WTC11 (cell line): ENCODE measurements around the gene CD93. TPM values are rescaled to one million over a fixed set of nuclear protein-coding genes. Genes with fewer than 3 reads are reported as not detected.

Experiments
- ATAC-seq: fragments of 200-7000 bp; cut with Tn5 transposase; 2 replicates; pipeline ENCODE4 v1.10.0; 2021; ENCODE audit warnings: mild to moderate bottlenecking, moderate library complexity
- CTCF ChIA-PET: fragments of 300-600 bp; sonication (Branson Sonifier 250); formaldehyde crosslinking; loops from one replicate; lab custom pipeline; 2021; ENCODE audit warnings: antibody characterized with exemption; lab: Charles Lee
- POLR2A ChIA-PET: fragments of 350-600 bp; sonication (Branson Sonifier 250); formaldehyde crosslinking; loops from one replicate; lab custom pipeline; 2021; ENCODE audit warnings: antibody characterized with exemption; lab: Charles Lee
- DNase-seq: peaks from one replicate; pipeline ENCODE4 v3.0.0; 2021; ENCODE audit warnings: low spot score
- H3K27ac Mint-ChIP-seq: 2 replicates; pipeline ENCODE4 v1.8.0; 2021; ENCODE audit warnings: mixed read lengths
- H3K27me3 Mint-ChIP-seq: 2 replicates; pipeline ENCODE4 v1.8.0; 2021; ENCODE audit warnings: low read depth, mild to moderate bottlenecking, moderate library complexity, mixed read lengths
- H3K36me3 Mint-ChIP-seq: 2 replicates; pipeline ENCODE4 v1.8.0; 2021; ENCODE audit warnings: mixed read lengths
- H3K4me1 Mint-ChIP-seq: 2 replicates; pipeline ENCODE4 v1.8.0; 2022; ENCODE audit warnings: mixed read lengths
- H3K4me3 Mint-ChIP-seq: 2 replicates; pipeline ENCODE4 v1.8.0; 2021; ENCODE audit warnings: mild to moderate bottlenecking, moderate library complexity, mixed read lengths
- H3K9me3 Mint-ChIP-seq: 2 replicates; pipeline ENCODE4 v1.8.0; 2021; ENCODE audit warnings: mixed read lengths
- ATF6 ChIP-seq: sonication (generic); formaldehyde crosslinking; IDR thresholded peaks from 2 replicates; pipeline ENCODE4 v1.8.1; 2023; ENCODE audit warnings: mild to moderate bottlenecking, missing genetic modification reagents
- CTCF ChIP-seq: fragments of 200-600 bp; IDR thresholded peaks from 2 replicates; pipeline ENCODE4 v1.8.0; 2022; ENCODE audit warnings: antibody characterized with exemption
- EMX1 ChIP-seq: fragments of 250-450 bp; sonication (Bioruptor Pico); IDR thresholded peaks from 2 replicates; pipeline ENCODE4 v1.8.0; 2021; ENCODE audit warnings: mild to moderate bottlenecking
- FOXP1 ChIP-seq: sonication (generic); formaldehyde crosslinking; IDR thresholded peaks from 2 replicates; pipeline ENCODE4 v1.8.0; 2022; ENCODE audit warnings: missing genetic modification reagents, mild to moderate bottlenecking, moderate library complexity, borderline replicate concordance
- JUN ChIP-seq: sonication (generic); formaldehyde crosslinking; IDR thresholded peaks from 2 replicates; pipeline ENCODE4 v1.8.0; 2023; ENCODE audit warnings: mild to moderate bottlenecking, missing genetic modification reagents
- MLX ChIP-seq: sonication (generic); formaldehyde crosslinking; IDR thresholded peaks from 2 replicates; pipeline ENCODE4 v1.8.1; 2023; ENCODE audit warnings: mild to moderate bottlenecking, missing genetic modification reagents, moderate library complexity
- MXD4 ChIP-seq: fragments of 250-450 bp; sonication (Bioruptor Pico); IDR thresholded peaks from 2 replicates; pipeline ENCODE4 v1.8.0; 2021; ENCODE audit warnings: mild to moderate bottlenecking, moderate library complexity, borderline replicate concordance
- MYBL2 ChIP-seq: sonication (generic); formaldehyde crosslinking; IDR thresholded peaks from 2 replicates; pipeline ENCODE4 v1.8.1; 2023; ENCODE audit warnings: mild to moderate bottlenecking, moderate library complexity, missing genetic modification reagents
- NR3C1 ChIP-seq: sonication (generic); formaldehyde crosslinking; conservative IDR thresholded peaks from 2 replicates; pipeline ENCODE4 v1.8.1; 2023; ENCODE audit warnings: low read depth, mild to moderate bottlenecking, missing genetic modification reagents
- OVOL2 ChIP-seq: fragments of 250-450 bp; sonication (Bioruptor Pico); IDR thresholded peaks from 2 replicates; pipeline ENCODE4 v1.9.0; 2021; ENCODE audit warnings: mild to moderate bottlenecking, borderline replicate concordance
- PREB ChIP-seq: sonication (generic); formaldehyde crosslinking; IDR thresholded peaks from 2 replicates; pipeline ENCODE4 v1.8.1; 2022; ENCODE audit warnings: mild to moderate bottlenecking, missing genetic modification reagents, moderate library complexity, borderline replicate concordance
- SOX15 ChIP-seq: fragments of 250-450 bp; sonication (Bioruptor Pico); IDR thresholded peaks from 2 replicates; pipeline ENCODE4 v1.9.0; 2021; ENCODE audit warnings: mild to moderate bottlenecking
- ZBTB43 ChIP-seq: sonication (generic); formaldehyde crosslinking; IDR thresholded peaks from 2 replicates; pipeline ENCODE4 v1.8.1; 2023; ENCODE audit warnings: mild to moderate bottlenecking, missing genetic modification reagents
- ZNF138 ChIP-seq: sonication (generic); formaldehyde crosslinking; conservative IDR thresholded peaks from 2 replicates; pipeline ENCODE4 v1.8.1; 2022; ENCODE audit warnings: mild to moderate bottlenecking, moderate library complexity, missing genetic modification reagents
- ZNF532 ChIP-seq: fragments of 250-450 bp; sonication (Bioruptor Pico); IDR thresholded peaks from 2 replicates; pipeline ENCODE4 v1.9.0; 2021; ENCODE audit warnings: mild to moderate bottlenecking, borderline replicate concordance
- total RNA-seq: library from RNA; stranded (reverse); gene quantifications from 3 replicates; pipeline ENCODE4 v1.2.3, GENCODE V29; 2021

Gene CD93
- total RNA-seq, 1 experiment from 2014 or later: 0.09 TPM

GRCh38 chr20:23077277-23077676 is 8.8 kb downstream of the CD93 start (continued):
- no peak for TF ChIP-seq PREB (CRISPR knock-in tag)
- TF ChIP-seq FOXP1 (CRISPR knock-in tag): no peak
- no peak for TF ChIP-seq ZNF138
- no peak for TF ChIP-seq ZBTB43
- no peak for TF ChIP-seq JUN (CRISPR knock-in tag)
- TF ChIP-seq CTCF: no peak
- TF ChIP-seq MYBL2 (CRISPR knock-in tag): no peak
- TF ChIP-seq, all 79 proteins: peak for 0

GRCh38 chr20:23074052-23074451 is 12.1 kb downstream of the CD93 start:
- ATAC-seq: no peak
- no peak overlapping the region for H3K27ac Mint-ChIP-seq
- no peaks in the 10 kb centered on the region for H3K27me3 Mint-ChIP-seq
- peaks cover 20% of the 10 kb centered on the region for H3K4me1 Mint-ChIP-seq
- H3K36me3 Mint-ChIP-seq: no peaks in the 10 kb centered on the region
- DNase-seq: no peak
- ChIA-PET CTCF (no interaction called here), POLR2A (no interaction called here)
- H3K9me3 Mint-ChIP-seq: no peaks in the 10 kb centered on the region
- no peak overlapping the region for H3K4me3 Mint-ChIP-seq
- no peak for TF ChIP-seq JUN (CRISPR knock-in tag)
- TF ChIP-seq, all 79 proteins: peak for 0

- Mint-ChIP-seq H3K27me3 (no peaks in the 10 kb centered on the region), H3K36me3 (no peaks in the 10 kb centered on the region), H3K27ac (no peak overlapping the region)
- CTCF ChIA-PET: no interaction called here
- DNase-seq: no peak
- TF ChIP-seq EMX1 (CRISPR knock-in tag): no peak
- TF ChIP-seq MLX (CRISPR knock-in tag): no peak
- no peak for TF ChIP-seq OVOL2 (CRISPR knock-in tag)
- no peak for TF ChIP-seq SOX15 (CRISPR knock-in tag)
- TF ChIP-seq ATF6: no peak
- no peak for TF ChIP-seq ZNF532 (CRISPR knock-in tag)
- TF ChIP-seq MXD4 (CRISPR knock-in tag): no peak
- TF ChIP-seq NR3C1 (CRISPR knock-in tag): no peak
- TF ChIP-seq, all 79 proteins: peak for 0
- H3K4me3 Mint-ChIP-seq: no peak overlapping the region
- peaks cover 15% of the 10 kb centered on the region for H3K4me1 Mint-ChIP-seq
- POLR2A ChIA-PET: no interaction called here
- no peaks in the 10 kb centered on the region for H3K9me3 Mint-ChIP-seq
- no peak for ATAC-seq
These were observed 13.1 kb downstream of the CD93 start for GRCh38 chr20:23072892-23073586.
